ENCODE data around the gene REG3G. TPM values are rescaled to one million over a fixed set of nuclear protein-coding genes. Genes with fewer than 3 reads are reported as not detected.

REG3G gene
- not detected for total RNA-seq

DNA sequence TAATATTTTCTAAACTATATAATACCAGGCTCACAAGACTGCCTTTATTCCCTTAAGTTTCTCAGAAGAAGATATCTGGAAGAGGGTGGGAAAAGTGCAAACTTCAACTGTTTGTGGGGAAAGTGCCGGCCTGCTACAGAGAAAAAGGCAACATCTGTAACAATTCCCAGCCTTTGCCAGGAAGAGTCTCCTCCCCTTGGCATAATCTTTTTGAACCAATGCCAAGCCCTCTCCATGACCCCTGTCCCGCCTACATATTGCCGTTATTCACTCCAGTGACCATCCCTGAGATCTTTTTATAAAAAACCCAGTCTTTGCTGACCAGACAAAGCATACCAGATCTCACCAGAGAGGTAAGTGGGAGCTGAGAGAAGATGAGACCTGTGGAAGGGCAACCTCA lies at the start of gene REG3G:
Gene REG3G, plus strand, starts transcription at position 282 of the 400 bp plus-strand sequence. CDS start 392 bp downstream, outside the sequence.
- no peaks in the 10 kb centered on the region for H3K36me3 ChIP-seq
- H3K4me3 ChIP-seq = no peak within 1 kb of the TSS
- H3K9me3 ChIP-seq = peaks cover 3% of the 10 kb centered on the region
- no peak within 1 kb of the TSS for H3K27ac ChIP-seq
- WGBS = 34% methylated on average over 3 of the region's 3 CpGs
- no peaks in the 10 kb centered on the region for H3K4me1 ChIP-seq
- no peaks in the 10 kb centered on the region for H3K27me3 ChIP-seq
- DNase-seq (ENCODE audit: low spot score in 2 of 2) = no peak
- no peak for TF ChIP-seq EP300 (IDR thresholded peaks at IDR 0.05)
- TF ChIP-seq, protein P1, sequence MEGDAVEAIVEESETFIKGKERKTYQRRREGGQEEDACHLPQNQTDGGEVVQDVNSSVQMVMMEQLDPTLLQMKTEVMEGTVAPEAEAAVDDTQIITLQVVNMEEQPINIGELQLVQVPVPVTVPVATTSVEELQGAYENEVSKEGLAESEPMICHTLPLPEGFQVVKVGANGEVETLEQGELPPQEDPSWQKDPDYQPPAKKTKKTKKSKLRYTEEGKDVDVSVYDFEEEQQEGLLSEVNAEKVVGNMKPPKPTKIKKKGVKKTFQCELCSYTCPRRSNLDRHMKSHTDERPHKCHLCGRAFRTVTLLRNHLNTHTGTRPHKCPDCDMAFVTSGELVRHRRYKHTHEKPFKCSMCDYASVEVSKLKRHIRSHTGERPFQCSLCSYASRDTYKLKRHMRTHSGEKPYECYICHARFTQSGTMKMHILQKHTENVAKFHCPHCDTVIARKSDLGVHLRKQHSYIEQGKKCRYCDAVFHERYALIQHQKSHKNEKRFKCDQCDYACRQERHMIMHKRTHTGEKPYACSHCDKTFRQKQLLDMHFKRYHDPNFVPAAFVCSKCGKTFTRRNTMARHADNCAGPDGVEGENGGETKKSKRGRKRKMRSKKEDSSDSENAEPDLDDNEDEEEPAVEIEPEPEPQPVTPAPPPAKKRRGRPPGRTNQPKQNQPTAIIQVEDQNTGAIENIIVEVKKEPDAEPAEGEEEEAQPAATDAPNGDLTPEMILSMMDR (IDR thresholded peaks at IDR 0.05) = no peak
- TF ChIP-seq POLR2A (IDR thresholded peaks at IDR 0.05) = no peak
- TF ChIP-seq POLR2AphosphoS5 (IDR thresholded peaks at IDR 0.05) = no peak

DNA sequence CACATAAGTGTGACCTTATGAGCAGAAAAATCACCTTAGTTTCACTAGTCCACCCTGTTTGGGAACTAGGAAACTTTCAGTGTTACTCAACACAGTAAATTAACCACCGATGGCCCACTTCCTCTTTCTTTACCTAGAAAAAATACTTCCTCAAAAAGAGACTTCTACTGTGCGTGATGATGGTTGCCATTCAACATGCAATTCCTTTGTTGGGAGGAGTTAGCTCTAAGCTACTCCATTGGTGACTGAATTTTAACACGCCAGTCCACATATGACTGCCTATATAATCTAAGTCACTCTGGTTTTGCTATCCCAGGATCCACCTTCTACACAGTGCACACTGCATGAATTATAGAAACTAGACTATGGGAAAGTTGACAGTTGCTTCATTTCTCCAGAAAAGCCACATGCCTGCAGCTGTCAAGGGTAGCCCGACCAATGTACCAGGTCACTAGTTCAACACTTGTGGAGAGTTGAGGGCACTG lies 47.8 kb upstream of the REG3G start:
- TF ChIP-seq POLR2AphosphoS5 (IDR thresholded peaks at IDR 0.05) (no peak), EP300 (IDR thresholded peaks at IDR 0.05) (no peak), POLR2A (IDR thresholded peaks at IDR 0.05) (no peak)
- TF ChIP-seq, protein P1 (IDR thresholded peaks at IDR 0.05) = no peak
- WGBS = 75% methylated on average over 4 of the region's 4 CpGs
- Histone ChIP-seq H3K36me3 (no peaks in the 10 kb centered on the region), H3K27ac (no peak overlapping the region), H3K9me3 (no peaks in the 10 kb centered on the region), H3K4me3 (no peak overlapping the region), H3K27me3 (no peaks in the 10 kb centered on the region), H3K4me1 (no peaks in the 10 kb centered on the region)
- DNase-seq (ENCODE audit: low spot score in 2 of 2) = no peak

DNA sequence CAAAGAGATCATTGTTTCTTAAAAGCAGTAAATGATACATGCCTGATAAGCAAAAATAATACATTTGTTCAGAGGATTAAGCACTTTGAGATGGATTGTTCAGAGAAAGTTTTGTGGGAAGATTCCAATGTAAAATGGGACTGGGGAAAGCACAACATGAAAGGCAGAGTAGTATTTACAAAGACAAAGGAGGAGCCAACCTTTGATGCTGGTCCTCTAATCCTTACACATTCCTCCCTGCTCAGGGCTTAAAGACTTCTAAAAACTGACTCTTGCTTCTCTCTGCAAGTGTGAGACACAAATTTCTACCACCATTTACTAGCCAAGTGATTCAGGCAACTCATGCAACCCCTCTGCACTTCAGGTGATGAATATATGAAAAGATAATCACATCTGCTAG lies 47.2 kb upstream of the REG3G start:
- no peaks in the 10 kb centered on the region for H3K27me3 ChIP-seq

DNA sequence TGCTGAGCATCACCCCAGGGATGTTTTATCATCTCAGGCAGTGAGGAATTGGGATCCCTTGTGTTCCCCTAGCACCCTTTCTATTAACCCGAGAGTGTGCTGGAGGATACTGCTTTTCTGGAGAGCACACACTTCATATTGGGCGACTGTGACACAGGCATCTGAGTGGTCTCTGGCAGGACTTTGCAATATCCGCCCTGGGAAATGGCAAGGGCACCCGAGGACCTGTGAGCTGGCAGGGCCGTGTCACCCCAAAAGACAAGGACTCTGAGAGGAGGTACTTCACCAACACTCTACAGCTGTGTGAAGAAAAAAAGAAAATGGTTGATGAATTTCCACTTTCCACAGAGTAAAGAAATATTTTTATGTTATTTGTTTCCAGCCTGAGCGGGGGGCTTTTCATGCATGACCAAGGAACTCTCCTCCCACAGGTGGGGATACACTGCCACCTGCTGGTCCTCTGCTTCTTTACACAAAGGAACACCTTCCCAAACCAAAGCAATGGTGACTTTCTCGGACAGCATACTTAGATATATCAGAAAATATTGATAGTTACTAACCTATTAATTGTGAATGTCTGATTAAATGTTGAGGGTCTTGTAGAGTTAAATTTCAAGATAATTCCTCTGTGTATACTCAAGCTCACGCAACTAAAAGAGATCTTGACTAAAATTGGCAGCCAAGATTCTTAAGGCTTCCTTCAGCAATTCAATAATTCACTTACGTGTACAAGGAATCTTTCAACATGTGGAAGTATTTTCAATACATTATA lies 45.9 kb upstream of the REG3G start:
- Histone ChIP-seq H3K27ac (no peak overlapping the region), H3K36me3 (no peaks in the 10 kb centered on the region), H3K4me3 (no peak overlapping the region), H3K27me3 (no peaks in the 10 kb centered on the region), H3K4me1 (no peaks in the 10 kb centered on the region), H3K9me3 (no peaks in the 10 kb centered on the region)
- DNase-seq (ENCODE audit: low spot score in 2 of 2) = no peak
- WGBS = 28% methylated on average over 9 of the region's 9 CpGs
- TF ChIP-seq EP300 (IDR thresholded peaks at IDR 0.05) (no peak), POLR2A (IDR thresholded peaks at IDR 0.05) (no peak), POLR2AphosphoS5 (IDR thresholded peaks at IDR 0.05) (no peak)
- TF ChIP-seq, protein P1 (IDR thresholded peaks at IDR 0.05) = no peak

More for the DNA sequence above, 47.2 kb upstream of the REG3G start:
- Histone ChIP-seq H3K36me3 (no peaks in the 10 kb centered on the region), H3K4me1 (no peaks in the 10 kb centered on the region), H3K9me3 (no peaks in the 10 kb centered on the region), H3K27ac (no peak overlapping the region), H3K4me3 (no peak overlapping the region)
- no peak for DNase-seq (ENCODE audit: low spot score in 2 of 2)
- no peak for TF ChIP-seq POLR2AphosphoS5 (IDR thresholded peaks at IDR 0.05)
- TF ChIP-seq POLR2A (IDR thresholded peaks at IDR 0.05) = no peak
- TF ChIP-seq, protein P1 (IDR thresholded peaks at IDR 0.05) = no peak
- TF ChIP-seq EP300 (IDR thresholded peaks at IDR 0.05) = no peak

DNA sequence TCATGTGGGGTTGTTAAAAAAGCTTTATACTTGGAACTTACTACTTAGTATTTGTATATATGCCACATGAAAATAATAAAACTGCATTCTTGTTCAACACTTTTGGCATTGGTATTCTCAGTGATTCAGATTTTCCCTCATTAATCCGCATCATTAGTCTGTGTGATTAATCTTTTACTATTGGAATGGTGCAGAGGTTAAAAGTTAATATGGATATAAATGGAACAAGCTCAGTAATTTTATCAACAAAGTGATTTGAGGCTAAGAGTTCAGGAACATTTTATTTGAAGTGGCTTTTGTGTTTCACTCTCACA lies 45.4 kb upstream of the REG3G start:
- no peaks in the 10 kb centered on the region for H3K9me3 ChIP-seq
- 42% methylated on average over 1 of the region's 1 CpG for WGBS
- no peak overlapping the region for H3K27ac ChIP-seq
- no peaks in the 10 kb centered on the region for H3K36me3 ChIP-seq
- no peak overlapping the region for H3K4me3 ChIP-seq
- no peak for DNase-seq (ENCODE audit: low spot score in 2 of 2)
- H3K4me1 ChIP-seq = no peaks in the 10 kb centered on the region
- H3K27me3 ChIP-seq = no peaks in the 10 kb centered on the region
- TF ChIP-seq POLR2AphosphoS5 (IDR thresholded peaks at IDR 0.05) (no peak), POLR2A (IDR thresholded peaks at IDR 0.05) (no peak), EP300 (IDR thresholded peaks at IDR 0.05) (no peak)
- TF ChIP-seq, protein P1 (IDR thresholded peaks at IDR 0.05) = no peak
